ENCODE data around the gene IFI44L.
A peak's percentile ranks its signal among the peaks of the same experiment; 100 is the strongest.

IFI44L gene

GRCh38 chr1:78641558-78641957, 21.3 kb downstream of the IFI44L start:
- no peak for DNase-seq (ENCODE audit: low spot score)

GRCh38 chr1:78645723-78646122, 25.5 kb downstream of the IFI44L start:
- DNase-seq (ENCODE audit: low spot score), result no peak

- no peak for DNase-seq (ENCODE audit: low spot score)
Observed at GRCh38 chr1:78647238-78647637, 27.0 kb downstream of the IFI44L start.

GRCh38 chr1:78649628-78650027, 29.4 kb downstream of the IFI44L start, which contains the start of gene IFI44:
TSS of gene IFI44 (plus strand) at chr1:78649831. CDS start at chr1:78650196, 365 bp downstream.
- DNase-seq (ENCODE audit: low spot score), result peak; percentile 4

GRCh38 chr1:78650114-78650660, 29.9 kb downstream of the IFI44L start:
- DNase-seq (ENCODE audit: low spot score), result no peak

GRCh38 chr1:78651241-78651640, 31.0 kb downstream of the IFI44L start:
- no peak for DNase-seq (ENCODE audit: low spot score)

- no peak for DNase-seq (ENCODE audit: low spot score)
Observed at GRCh38 chr1:78652019-78652560, 31.8 kb downstream of the IFI44L start.

- DNase-seq (ENCODE audit: low spot score), result no peak
Observed at GRCh38 chr1:78658901-78659300, 38.7 kb downstream of the IFI44L start.

GRCh38 chr1:78663923-78664322, 43.7 kb downstream of the IFI44L start:
- no peak for DNase-seq (ENCODE audit: low spot score)

- no peak for DNase-seq (ENCODE audit: low spot score)
Observed at GRCh38 chr1:78664763-78665162, 44.5 kb downstream of the IFI44L start.

- DNase-seq (ENCODE audit: low spot score), result no peak
Observed at GRCh38 chr1:78665809-78666208, 45.6 kb downstream of the IFI44L start.

GRCh38 chr1:78667939-78668338, 47.7 kb downstream of the IFI44L start:
- DNase-seq (ENCODE audit: low spot score), result no peak

- no peak for DNase-seq (ENCODE audit: low spot score)
Observed at GRCh38 chr1:78668427-78668826, 48.2 kb downstream of the IFI44L start.

- no peak for DNase-seq (ENCODE audit: low spot score)
Observed at GRCh38 chr1:78672428-78672827, 52.2 kb downstream of the IFI44L start.

- DNase-seq (ENCODE audit: low spot score), result no peak
Observed at GRCh38 chr1:78673120-78673519, 52.9 kb downstream of the IFI44L start.

- DNase-seq (ENCODE audit: low spot score), result peak; percentile 68
Observed at GRCh38 chr1:78676347-78676982, 56.2 kb downstream of the IFI44L start.

GRCh38 chr1:78676993-78677392, 56.7 kb downstream of the IFI44L start:
- DNase-seq (ENCODE audit: low spot score), result no peak

GRCh38 chr1:78677788-78678187, 57.5 kb downstream of the IFI44L start:
- no peak for DNase-seq (ENCODE audit: low spot score)

GRCh38 chr1:78678324-78678723, 58.1 kb downstream of the IFI44L start:
- DNase-seq (ENCODE audit: low spot score), result no peak

GRCh38 chr1:78681265-78681664, 61.0 kb downstream of the IFI44L start:
- DNase-seq (ENCODE audit: low spot score), result no peak

GRCh38 chr1:78682496-78682895, 62.2 kb downstream of the IFI44L start:
- DNase-seq (ENCODE audit: low spot score), result no peak

GRCh38 chr1:78683079-78683478, 62.8 kb downstream of the IFI44L start:
- DNase-seq (ENCODE audit: low spot score), result no peak

GRCh38 chr1:78687315-78687714, 67.1 kb downstream of the IFI44L start:
- no peak for DNase-seq (ENCODE audit: low spot score)

- DNase-seq (ENCODE audit: low spot score), result no peak
Observed at GRCh38 chr1:78687914-78688313, 67.7 kb downstream of the IFI44L start.
